GM12892 (cell line): ENCODE measurements around the gene IL18RAP.

Source experiments
- POLR2A ChIP-seq: IDR thresholded peaks from 2 replicates; pipeline ENCODE4 v1.6.1; 2011; ENCODE audit warnings: low read depth, low read length, control low read depth
- POLR2AphosphoS5 ChIP-seq: IDR thresholded peaks from 2 replicates; pipeline ENCODE4 v1.6.1; 2011; ENCODE audit warnings: low read depth, low read length, control low read depth

DNA sequence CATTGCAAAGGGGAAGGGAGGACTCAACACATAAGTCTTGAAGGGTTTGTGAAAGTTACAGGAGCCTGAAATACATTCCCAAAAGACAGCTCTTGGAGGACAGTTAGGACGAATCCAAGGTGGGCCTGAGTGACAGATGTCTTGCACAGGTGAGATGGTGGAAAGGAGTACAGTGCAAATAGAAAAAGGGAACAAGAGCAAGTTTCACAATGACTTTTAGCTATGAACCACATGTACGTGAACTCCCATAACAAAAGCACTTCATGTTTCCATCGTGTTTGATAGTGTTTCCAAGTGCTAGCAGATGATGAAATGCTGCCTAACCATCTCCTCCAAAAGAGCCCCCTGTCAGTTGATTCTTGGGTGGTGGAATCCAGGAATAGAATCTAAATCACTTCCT lies 1.8 kb downstream of the IL18RAP start:
- TF ChIP-seq POLR2AphosphoS5 (no peak), POLR2A (no peak)
